Measurements from ENCODE around the gene TNRC6A. TPM values are rescaled to one million over a fixed set of nuclear protein-coding genes. Genes with fewer than 3 reads are reported as not detected.

Gene TNRC6A
- total and polyA plus RNA-seq, 10 of the 15 experiments (the other 5 are each of a cell fraction or from before 2014, with no cell fraction given): 4.6 to 41.3 (median 29.7) TPM

DNA sequence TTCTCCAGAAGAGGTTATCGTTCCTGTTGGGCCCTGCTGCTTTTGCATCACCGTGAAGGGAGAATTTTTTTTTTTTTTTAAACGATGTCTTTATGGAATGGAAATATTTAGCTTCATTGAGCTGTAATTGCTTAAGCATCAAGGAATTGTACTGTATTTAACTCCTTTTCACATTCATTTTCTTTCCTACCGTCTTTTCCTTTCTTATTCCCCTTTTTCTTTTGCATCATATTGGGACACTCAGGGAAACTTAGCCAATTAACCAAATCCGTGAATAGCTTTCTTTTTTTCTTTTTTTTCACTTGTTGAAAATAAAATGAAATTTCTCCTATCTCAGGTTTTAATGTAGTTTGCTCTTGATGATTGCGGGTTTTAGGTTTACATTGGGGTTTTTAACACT, 1.5 kb downstream of the TNRC6A start:
- Histone ChIP-seq H2AFZ (ENCODE audit: control insufficient read depth, low read depth, low read length) (no peak overlapping the region), H3K9me3 (replicated peaks; ENCODE audit: control insufficient read depth, insufficient read depth, low read length) (no peaks in the 10 kb centered on the region), H4K20me1 (ENCODE audit: control insufficient read depth, insufficient read depth) (no peaks in the 10 kb centered on the region; the same call in 1 of the 2 replicates), H3K27ac (ENCODE audit: control insufficient read depth, insufficient read depth) (no peak overlapping the region), H3K4me1 (ENCODE audit: control insufficient read depth, insufficient read depth, low read length) (peaks cover 30% of the 10 kb centered on the region), H3K4me2 (ENCODE audit: control insufficient read depth, insufficient read depth) (peak overlapping the region; percentile 53), H3K79me2 (ENCODE audit: control insufficient read depth, insufficient read depth, low read length) (peaks cover 63% of the 10 kb centered on the region), H3K36me3 (ENCODE audit: control insufficient read depth in 2 of 2, insufficient read depth in 2 of 2, low read length in 1 of 2) (peaks cover 0 to 7% of the 10 kb centered on the region in 2 experiments; a peak in 1 of 4 replicates), H3K4me3 (peak overlapping the region; percentile 97), H3K9ac (ENCODE audit: control insufficient read depth, insufficient read depth, low read length) (no peak overlapping the region), H3K27me3 (replicated peaks in 1 of 2; ENCODE audit: control insufficient read depth in 2 of 2, insufficient read depth in 2 of 2, low read length in 1 of 2) (no peaks in the 10 kb centered on the region)
- FAIRE-seq (no peak), ATAC-seq (no peak), DNase-seq (ENCODE audit: low read depth, low spot score) (no peak)
- BruUV-seq (replicated peaks): TSS peak; percentile 51
- ChIA-PET RAD21 (ENCODE audit: unreplicated experiment) (interaction anchor here (0.8 to 1.5 kb wide), 5 partner anchors 64 to 285 kb away, joined by 3 to 6 read pairs (median 4); no protein-coding TSS in a partner anchor), SMC1A (ENCODE audit: uncharacterized antibody, unreplicated experiment) (interaction anchor here (0.9 to 2.6 kb wide), 7 partner anchors 10 to 257 kb away, joined by 3 to 12 read pairs (median 3); no protein-coding TSS in a partner anchor), CTCF (interaction anchor here (0.6 to 1.4 kb wide), 5 partner anchors 13 to 67 kb away, joined by 3 to 6 read pairs (median 5); no protein-coding TSS in a partner anchor), POLR2A (interaction anchor here (0.6 to 2.1 kb wide), 3 partner anchors 11 to 192 kb away, joined by 4 to 5 read pairs (median 4); partner anchors contain the start of gene RBBP6)
- WGBS (ENCODE audit: insufficient coverage, insufficient replicate concordance, low lambda C conversion rate, missing lambda C conversion rate): 66% methylated on average over 6 of the region's 6 CpGs
- TF ChIP-seq SUZ12 (IDR thresholded peaks at IDR 0.05; ENCODE audit: unreplicated experiment): no peak
- in situ Hi-C loops (cut with MboI): no loop called here
- intact Hi-C loops (cut with micrococcal nuclease; ENCODE audit: unreplicated experiment): no loop called here

DNA sequence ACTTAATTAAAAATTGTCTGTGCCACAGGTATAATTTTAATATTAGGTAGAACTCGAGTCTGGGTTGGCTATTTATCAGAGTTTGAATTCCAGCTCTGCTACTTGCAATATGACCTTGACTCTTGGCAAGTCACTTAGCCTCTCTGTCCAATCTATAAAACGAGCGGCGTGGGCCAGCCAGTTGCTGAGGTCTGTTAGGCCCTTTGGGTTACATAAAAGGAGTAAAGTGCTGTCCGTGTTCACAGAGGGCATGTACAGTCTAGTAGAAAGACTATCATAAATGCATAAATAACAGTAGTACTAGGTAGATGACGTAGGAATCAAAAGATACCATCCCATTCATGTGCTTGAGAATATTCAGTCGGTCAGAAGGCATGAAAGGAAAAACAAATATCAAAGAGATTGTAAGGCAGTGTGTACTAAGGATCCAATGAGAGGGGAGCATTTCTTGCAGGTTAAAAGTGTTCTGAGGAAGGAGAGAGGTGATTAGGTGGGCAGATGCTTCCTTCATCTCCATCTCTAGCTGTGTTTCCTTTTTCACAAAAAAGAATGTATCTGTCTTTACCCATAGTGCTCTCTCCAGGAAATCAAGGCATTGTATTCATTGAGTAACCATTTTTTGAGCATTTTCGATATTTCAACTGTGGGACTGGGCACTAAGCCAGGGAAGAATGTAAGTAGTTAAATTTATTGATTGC, 2.4 kb downstream of the TNRC6A start:
- no peak overlapping the region for H2AFZ ChIP-seq (ENCODE audit: control insufficient read depth, low read depth, low read length)
- FAIRE-seq (no peak), DNase-seq (ENCODE audit: low read depth, low spot score) (no peak), ATAC-seq (no peak)
- H3K4me3 ChIP-seq: no peak overlapping the region
- ChIA-PET POLR2A (interaction anchor here (2.1 kb wide), 1 partner anchor 193 kb away, joined by 5 read pairs; the partner anchor contains the start of gene RBBP6), SMC1A (ENCODE audit: uncharacterized antibody, unreplicated experiment) (interaction anchor here (2.6 kb wide), 1 partner anchor 9 kb away, joined by 12 read pairs; no protein-coding TSS in a partner anchor), CTCF (interaction anchor here (1.4 kb wide), 1 partner anchor 27 kb away, joined by 3 read pairs; no protein-coding TSS in a partner anchor), RAD21 (ENCODE audit: unreplicated experiment) (no interaction called here)
- peaks cover 33% of the 10 kb centered on the region for H3K4me1 ChIP-seq (ENCODE audit: control insufficient read depth, insufficient read depth, low read length)
- H3K4me2 ChIP-seq (ENCODE audit: control insufficient read depth, insufficient read depth): peak overlapping the region; percentile 53
- no peaks in the 10 kb centered on the region; the same call in 1 of the 2 replicates for H4K20me1 ChIP-seq (ENCODE audit: control insufficient read depth, insufficient read depth)
- in situ Hi-C loops (cut with MboI): no loop called here
- no peak overlapping the region for H3K27ac ChIP-seq (ENCODE audit: control insufficient read depth, insufficient read depth)
- TF ChIP-seq CBX5 (IDR thresholded peaks at IDR 0.05; ENCODE audit: low read depth): no peak
- no peak for TF ChIP-seq MXI1 (IDR thresholded peaks at IDR 0.05; ENCODE audit: low read depth, low read length)
- no peak for TF ChIP-seq PML (IDR thresholded peaks at IDR 0.05; ENCODE audit: low read length)
- peaks cover 0 to 7% of the 10 kb centered on the region in 2 experiments; a peak in 1 of 4 replicates for H3K36me3 ChIP-seq (ENCODE audit: control insufficient read depth in 2 of 2, insufficient read depth in 2 of 2, low read length in 1 of 2)
- peaks cover 72% of the 10 kb centered on the region for H3K79me2 ChIP-seq (ENCODE audit: control insufficient read depth, insufficient read depth, low read length)
- no peak overlapping the region for H3K9ac ChIP-seq (ENCODE audit: control insufficient read depth, insufficient read depth, low read length)
- intact Hi-C loops (cut with micrococcal nuclease; ENCODE audit: unreplicated experiment): no loop called here
- no TSS peak for BruUV-seq (replicated peaks)
- H3K27me3 ChIP-seq (replicated peaks in 1 of 2; ENCODE audit: control insufficient read depth in 2 of 2, insufficient read depth in 2 of 2, low read length in 1 of 2): no peaks in the 10 kb centered on the region
- no peaks in the 10 kb centered on the region for H3K9me3 ChIP-seq (replicated peaks; ENCODE audit: control insufficient read depth, insufficient read depth, low read length)
- WGBS (ENCODE audit: insufficient coverage, insufficient replicate concordance, low lambda C conversion rate, missing lambda C conversion rate): 95% methylated on average over 8 of the region's 8 CpGs
